Measurements from ENCODE around the gene DGKH. TPM values are rescaled to one million over a fixed set of nuclear protein-coding genes. Genes with fewer than 3 reads are reported as not detected.
A peak's percentile ranks its signal among the peaks of the same experiment; 100 is the strongest.

The DGKH gene
- total RNA-seq, 2 experiments from 2014 or later: 12.6 to 13.7 TPM

- CTCF ChIA-PET: no interaction called here
- H3K36me3 Mint-ChIP-seq (ENCODE audit: low read depth): peaks cover 17% of the 10 kb centered on the region
- intact Hi-C loops (cut with micrococcal nuclease): no loop called here
- H3K4me1 Mint-ChIP-seq (ENCODE audit: low read depth): peaks cover 2% of the 10 kb centered on the region
- H3K27ac Mint-ChIP-seq: no peak overlapping the region
- H3K4me3 Mint-ChIP-seq: no peak overlapping the region
- no peaks in the 10 kb centered on the region for H3K9me3 Mint-ChIP-seq
- H3K27me3 Mint-ChIP-seq (ENCODE audit: low read depth): no peaks in the 10 kb centered on the region
- no peak for DNase-seq
Measured at GRCh38 chr13:42229287-42229686, 180.8 kb downstream of the DGKH start.

- no peak overlapping the region for H3K27ac Mint-ChIP-seq
- no peak for DNase-seq
- H3K9me3 Mint-ChIP-seq: no peaks in the 10 kb centered on the region
- no peak overlapping the region for H3K4me3 Mint-ChIP-seq
- H3K4me1 Mint-ChIP-seq (ENCODE audit: low read depth): peaks cover 2% of the 10 kb centered on the region
- H3K36me3 Mint-ChIP-seq (ENCODE audit: low read depth): peaks cover 3% of the 10 kb centered on the region
- H3K27me3 Mint-ChIP-seq (ENCODE audit: low read depth): no peaks in the 10 kb centered on the region
- intact Hi-C loops (cut with micrococcal nuclease): no loop called here
- CTCF ChIA-PET: no interaction called here
Measured at GRCh38 chr13:42232671-42233070, 184.2 kb downstream of the DGKH start.

GRCh38 chr13:42233726-42234125, 185.3 kb downstream of the DGKH start:
- CTCF ChIA-PET: no interaction called here
- Mint-ChIP-seq H3K36me3 (ENCODE audit: low read depth) (peaks cover 3% of the 10 kb centered on the region), H3K27me3 (ENCODE audit: low read depth) (no peaks in the 10 kb centered on the region), H3K4me1 (ENCODE audit: low read depth) (no peaks in the 10 kb centered on the region), H3K4me3 (no peak overlapping the region), H3K27ac (no peak overlapping the region), H3K9me3 (no peaks in the 10 kb centered on the region)
- intact Hi-C loops (cut with micrococcal nuclease): no loop called here
- no peak for DNase-seq

GRCh38 chr13:42239161-42239560, 190.7 kb downstream of the DGKH start:
- DNase-seq: no peak
- no peaks in the 10 kb centered on the region for H3K27me3 Mint-ChIP-seq (ENCODE audit: low read depth)
- no peaks in the 10 kb centered on the region for H3K9me3 Mint-ChIP-seq
- H3K27ac Mint-ChIP-seq: no peak overlapping the region
- no peaks in the 10 kb centered on the region for H3K36me3 Mint-ChIP-seq (ENCODE audit: low read depth)
- no peaks in the 10 kb centered on the region for H3K4me1 Mint-ChIP-seq (ENCODE audit: low read depth)
- CTCF ChIA-PET: interaction anchor here (0.6 kb wide), 1 partner anchor 371 kb away, joined by 3 read pairs; no protein-coding TSS in a partner anchor
- intact Hi-C loops (cut with micrococcal nuclease): no loop called here
- H3K4me3 Mint-ChIP-seq: no peak overlapping the region

DNA sequence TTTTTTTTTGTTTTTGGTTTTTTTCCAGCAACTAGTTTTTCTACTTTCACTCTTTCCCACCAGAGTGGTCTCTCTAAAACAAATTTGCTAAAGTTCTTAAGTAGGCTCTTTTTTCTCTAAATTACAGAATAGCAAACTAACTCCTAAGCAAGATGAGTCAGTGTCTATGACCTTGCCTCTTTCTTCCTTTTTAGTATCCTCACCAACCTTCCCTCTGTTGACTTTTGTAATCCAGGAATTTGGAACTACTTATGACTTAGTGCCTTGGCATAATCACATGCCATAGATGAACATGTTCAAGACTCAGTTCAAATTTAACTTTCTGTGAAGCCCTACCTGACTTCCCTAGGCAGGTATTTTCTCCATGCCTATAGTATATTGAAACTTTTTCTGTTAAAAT, 191.2 kb downstream of the DGKH start:
- intact Hi-C loops (cut with micrococcal nuclease): no loop called here
- Mint-ChIP-seq H3K9me3 (no peaks in the 10 kb centered on the region), H3K27ac (no peak overlapping the region), H3K4me3 (no peak overlapping the region), H3K36me3 (ENCODE audit: low read depth) (no peaks in the 10 kb centered on the region), H3K27me3 (ENCODE audit: low read depth) (no peaks in the 10 kb centered on the region), H3K4me1 (ENCODE audit: low read depth) (no peaks in the 10 kb centered on the region)
- CTCF ChIA-PET: interaction anchor here (0.6 kb wide), 1 partner anchor 371 kb away, joined by 3 read pairs; no protein-coding TSS in a partner anchor
- no peak for DNase-seq

DNA sequence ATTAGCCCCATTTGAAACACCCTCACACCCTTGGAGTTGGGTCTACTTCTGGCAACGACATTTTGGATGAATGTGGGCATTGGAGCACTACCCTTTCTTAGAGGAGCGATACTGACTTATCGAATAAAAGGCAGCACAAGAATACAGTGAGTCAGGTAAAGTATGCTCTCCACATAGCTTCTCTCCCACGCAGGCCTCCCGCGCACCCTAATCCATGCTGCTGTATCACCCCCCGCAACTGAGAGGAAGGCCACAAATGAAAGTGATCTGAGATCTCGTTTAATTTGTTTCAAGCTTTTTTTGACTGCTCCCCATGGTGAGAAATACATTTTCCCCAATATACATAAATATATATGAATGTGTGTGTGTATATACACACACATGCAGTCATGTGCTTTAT, 198.1 kb downstream of the DGKH start:
- H3K27me3 Mint-ChIP-seq (ENCODE audit: low read depth): no peaks in the 10 kb centered on the region
- no peak for DNase-seq
- no peaks in the 10 kb centered on the region for H3K9me3 Mint-ChIP-seq
- no peak overlapping the region for H3K4me3 Mint-ChIP-seq
- CTCF ChIA-PET: no interaction called here
- intact Hi-C loops (cut with micrococcal nuclease): no loop called here
- no peaks in the 10 kb centered on the region for H3K36me3 Mint-ChIP-seq (ENCODE audit: low read depth)
- no peaks in the 10 kb centered on the region for H3K4me1 Mint-ChIP-seq (ENCODE audit: low read depth)
- no peak overlapping the region for H3K27ac Mint-ChIP-seq

DNA sequence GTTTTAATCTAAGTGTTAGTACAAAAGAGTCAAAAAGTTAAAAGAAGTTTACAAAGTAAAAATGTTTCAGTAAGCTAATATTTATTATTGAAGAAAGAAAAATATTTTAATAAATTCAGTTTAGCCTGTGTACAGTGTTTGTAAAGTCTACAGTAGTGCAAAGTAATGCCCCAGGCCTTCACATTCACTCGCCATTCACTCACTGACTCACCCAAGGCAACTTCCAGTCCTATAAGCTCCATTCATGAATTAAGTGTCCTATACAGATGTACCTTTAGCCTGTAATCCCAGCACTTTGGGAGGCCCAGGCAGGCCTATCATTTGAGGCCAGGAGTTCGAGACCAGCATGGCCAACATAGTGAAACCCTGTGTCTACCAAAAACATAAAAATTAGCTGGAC, 199.4 kb downstream of the DGKH start:
- H3K36me3 Mint-ChIP-seq (ENCODE audit: low read depth): no peaks in the 10 kb centered on the region
- intact Hi-C loops (cut with micrococcal nuclease): no loop called here
- DNase-seq: no peak
- no peaks in the 10 kb centered on the region for H3K9me3 Mint-ChIP-seq
- H3K27ac Mint-ChIP-seq: no peak overlapping the region
- no peaks in the 10 kb centered on the region for H3K4me1 Mint-ChIP-seq (ENCODE audit: low read depth)
- CTCF ChIA-PET: no interaction called here
- no peaks in the 10 kb centered on the region for H3K27me3 Mint-ChIP-seq (ENCODE audit: low read depth)
- no peak overlapping the region for H3K4me3 Mint-ChIP-seq

DNA sequence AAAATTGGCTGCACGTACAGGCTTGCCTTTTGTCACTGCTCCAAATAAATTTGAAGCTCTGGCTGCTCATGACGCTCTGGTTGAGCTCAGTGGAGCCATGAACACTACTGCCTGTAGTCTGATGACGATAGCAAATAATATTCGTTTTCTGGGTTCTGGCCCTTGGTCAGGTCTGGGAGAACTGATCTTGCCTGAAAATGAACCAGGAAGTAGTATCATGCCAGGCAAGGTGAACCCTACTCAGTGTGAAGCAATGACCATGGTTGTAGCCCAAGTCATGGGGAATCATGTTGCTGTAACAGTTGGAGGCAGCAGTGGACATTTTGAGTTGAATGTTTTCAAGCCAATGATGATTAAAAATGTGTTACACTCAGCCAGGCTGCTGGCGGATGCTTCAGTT, 207.4 kb downstream of the DGKH start:
- CTCF ChIA-PET: no interaction called here
- Mint-ChIP-seq H3K27ac (no peak overlapping the region), H3K27me3 (ENCODE audit: low read depth) (no peaks in the 10 kb centered on the region), H3K9me3 (no peaks in the 10 kb centered on the region), H3K4me1 (ENCODE audit: low read depth) (peaks cover 4% of the 10 kb centered on the region), H3K4me3 (no peak overlapping the region), H3K36me3 (ENCODE audit: low read depth) (no peaks in the 10 kb centered on the region)
- no peak for DNase-seq
- intact Hi-C loops (cut with micrococcal nuclease): no loop called here

GRCh38 chr13:42258747-42259146, 210.3 kb downstream of the DGKH start:
- H3K9me3 Mint-ChIP-seq: no peaks in the 10 kb centered on the region
- no peaks in the 10 kb centered on the region for H3K36me3 Mint-ChIP-seq (ENCODE audit: low read depth)
- H3K4me1 Mint-ChIP-seq (ENCODE audit: low read depth): peaks cover 4% of the 10 kb centered on the region
- intact Hi-C loops (cut with micrococcal nuclease): no loop called here
- CTCF ChIA-PET: interaction anchor here (0.5 kb wide), 1 partner anchor 48 kb away, joined by 3 read pairs; no protein-coding TSS in a partner anchor
- H3K27ac Mint-ChIP-seq: no peak overlapping the region
- H3K4me3 Mint-ChIP-seq: no peak overlapping the region
- DNase-seq: no peak
- H3K27me3 Mint-ChIP-seq (ENCODE audit: low read depth): no peaks in the 10 kb centered on the region

GRCh38 chr13:42259515-42259914, 211.1 kb downstream of the DGKH start:
- H3K9me3 Mint-ChIP-seq: no peaks in the 10 kb centered on the region
- CTCF ChIA-PET: no interaction called here
- no peak overlapping the region for H3K27ac Mint-ChIP-seq
- peaks cover 4% of the 10 kb centered on the region for H3K4me1 Mint-ChIP-seq (ENCODE audit: low read depth)
- intact Hi-C loops (cut with micrococcal nuclease): no loop called here
- H3K27me3 Mint-ChIP-seq (ENCODE audit: low read depth): no peaks in the 10 kb centered on the region
- H3K36me3 Mint-ChIP-seq (ENCODE audit: low read depth): no peaks in the 10 kb centered on the region
- no peak for DNase-seq
- H3K4me3 Mint-ChIP-seq: no peak overlapping the region

DNA sequence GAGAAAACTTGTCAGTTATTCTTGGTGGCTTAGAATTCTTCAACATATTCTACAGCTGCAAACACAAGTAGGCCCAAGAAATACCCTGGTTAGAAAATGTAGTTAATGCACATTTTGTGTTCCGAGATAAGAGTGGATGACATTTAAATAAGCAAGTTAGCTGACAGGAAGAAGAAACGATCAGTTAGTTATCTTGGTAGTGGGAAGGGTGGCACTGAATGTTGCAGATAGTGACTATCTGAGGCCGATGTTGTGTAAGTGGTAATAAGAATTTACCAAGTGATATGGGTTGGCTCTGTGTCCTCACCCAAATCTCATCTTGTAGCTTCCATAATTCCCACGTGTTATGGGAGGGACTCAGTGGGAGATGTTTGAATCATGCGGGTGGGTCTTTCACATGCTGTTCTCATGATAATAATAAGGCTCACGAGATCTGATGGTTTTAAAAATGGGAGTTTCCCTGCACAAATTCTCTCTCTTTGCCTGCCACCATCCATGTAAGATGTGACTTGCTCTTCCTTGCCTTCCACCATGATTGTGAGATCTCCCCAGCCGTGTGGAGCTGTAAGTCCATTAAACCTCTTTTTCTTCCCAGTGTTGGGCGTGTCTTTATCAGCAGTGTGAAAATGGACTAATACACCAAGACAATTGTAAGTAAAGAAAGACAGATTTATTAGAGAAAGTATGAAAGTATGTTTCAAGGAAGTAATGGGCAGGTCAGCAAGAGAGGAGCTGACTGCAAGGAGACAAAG, 212.6 kb downstream of the DGKH start:
- Mint-ChIP-seq H3K4me1 (ENCODE audit: low read depth) (peaks cover 4% of the 10 kb centered on the region), H3K27ac (no peak overlapping the region), H3K9me3 (no peaks in the 10 kb centered on the region), H3K4me3 (no peak overlapping the region), H3K36me3 (ENCODE audit: low read depth) (no peaks in the 10 kb centered on the region), H3K27me3 (ENCODE audit: low read depth) (no peaks in the 10 kb centered on the region)
- no peak for DNase-seq
- intact Hi-C loops (cut with micrococcal nuclease): no loop called here
- CTCF ChIA-PET: interaction anchor here (0.6 kb wide), 1 partner anchor 27 kb away, joined by 3 read pairs; no protein-coding TSS in a partner anchor

GRCh38 chr13:42266473-42266872, 218.0 kb downstream of the DGKH start:
- DNase-seq: no peak
- Mint-ChIP-seq H3K36me3 (ENCODE audit: low read depth) (no peaks in the 10 kb centered on the region), H3K9me3 (no peaks in the 10 kb centered on the region), H3K4me1 (ENCODE audit: low read depth) (peaks cover 13% of the 10 kb centered on the region), H3K4me3 (no peak overlapping the region), H3K27ac (no peak overlapping the region), H3K27me3 (ENCODE audit: low read depth) (no peaks in the 10 kb centered on the region)
- intact Hi-C loops (cut with micrococcal nuclease): no loop called here
- CTCF ChIA-PET: interaction anchor here (0.9 kb wide), 1 partner anchor 13 kb away, joined by 4 read pairs; no protein-coding TSS in a partner anchor

DNA sequence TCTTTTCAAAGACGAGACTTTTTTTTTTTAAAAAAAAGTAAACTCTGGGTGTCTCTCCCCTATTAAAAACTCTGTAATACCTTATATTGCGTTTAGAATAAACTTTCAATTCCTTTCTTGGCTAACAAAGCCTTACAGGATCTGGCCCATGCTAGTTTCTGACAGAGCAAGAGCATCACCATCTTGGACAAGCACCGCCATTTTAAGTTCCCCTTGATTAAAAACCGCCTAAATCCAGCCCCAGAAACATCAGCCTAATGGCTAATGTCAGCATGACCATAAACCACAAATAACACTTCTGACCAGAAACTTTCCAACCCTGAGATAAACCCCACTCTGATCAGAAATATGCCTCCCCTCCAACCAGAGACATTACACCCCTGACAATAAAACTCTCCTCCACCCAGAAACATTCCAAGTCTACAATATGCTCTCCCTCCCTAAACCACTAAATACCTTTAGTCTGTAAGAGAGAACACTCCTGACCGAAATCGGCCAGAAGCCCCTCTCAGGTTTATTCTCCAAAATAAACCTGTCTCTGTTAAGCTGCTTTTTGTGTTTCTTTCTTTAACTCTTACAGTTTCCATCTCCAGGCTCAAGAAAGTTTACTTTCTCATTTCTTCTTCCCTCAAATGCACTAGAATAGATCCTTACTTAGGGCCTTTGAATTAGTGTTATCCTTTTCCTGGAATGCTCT, 221.9 kb downstream of the DGKH start:
- H3K4me1 Mint-ChIP-seq (ENCODE audit: low read depth): peaks cover 36% of the 10 kb centered on the region
- DNase-seq: no peak
- intact Hi-C loops (cut with micrococcal nuclease): loop anchor here (2.0 to 10.0 kb wide), 11 partner anchors 60 to 2004 kb away; partner anchors contain the start of genes DGKH, EPSTI1, FOXO1 and RGCC

More for the DNA sequence above, 221.9 kb downstream of the DGKH start:
- Mint-ChIP-seq H3K4me3 (peak overlapping the region; percentile 25), H3K36me3 (ENCODE audit: low read depth) (no peaks in the 10 kb centered on the region), H3K27ac (no peak overlapping the region), H3K9me3 (no peaks in the 10 kb centered on the region), H3K27me3 (ENCODE audit: low read depth) (no peaks in the 10 kb centered on the region)
- CTCF ChIA-PET: interaction anchor here (0.6 kb wide), 1 partner anchor 613 kb away, joined by 3 read pairs; no protein-coding TSS in a partner anchor
